Liver (tissue), 9 donors: Measurements from ENCODE around the gene NOCT. TPM values are rescaled to one million over a fixed set of nuclear protein-coding genes. Genes with fewer than 3 reads are reported as not detected.
"Not testable (repeated sequence)": the region's sequence is repeated elsewhere in the genome, so short reads cannot be mapped to it uniquely, and the experiment has no call there.

ENCODE experiments used
- DNase-seq: peaks from one replicate; pipeline ENCODE4 v3.0.0-alpha.2; 2017; ENCODE audit warnings: low spot score
- H3K27ac ChIP-seq, 2 donors: one replicate each; pipeline ENCODE4 v1.7.0; 2013; ENCODE audit warnings: inconsistent platforms in 2 of 2, low read length in 2 of 2, control low read depth in 1 of 2, low read depth in 1 of 2, mild to moderate bottlenecking in 1 of 2
- H3K27me3 ChIP-seq, 4 donors: one replicate each; pipeline versions ENCODE4 v1.6.1 to v1.7.0; 2013; ENCODE audit warnings: low read length in 3 of 4, inconsistent platforms in 1 of 4, mild to moderate bottlenecking in 1 of 4, moderate library complexity in 1 of 4; ENCODE audit not compliant: control insufficient read depth in 4 of 4, insufficient read depth in 4 of 4
- H3K36me3 ChIP-seq, 4 donors: one replicate each; pipeline versions ENCODE4 v1.6.1 to v1.7.0; 2013; ENCODE audit warnings: low read length in 3 of 4, mild to moderate bottlenecking in 3 of 4, low read depth in 1 of 4, moderate library complexity in 1 of 4; ENCODE audit not compliant: control insufficient read depth in 4 of 4, insufficient read depth in 3 of 4
- H3K4me1 ChIP-seq, 4 donors: one replicate each; pipeline versions ENCODE4 v1.6.1 to v1.7.0; 2013; ENCODE audit warnings: low read length in 3 of 4, mild to moderate bottlenecking in 3 of 4, moderate library complexity in 1 of 4; ENCODE audit not compliant: control insufficient read depth in 4 of 4, insufficient read depth in 4 of 4
- H3K4me3 ChIP-seq, 3 donors: one replicate each; pipeline versions ENCODE4 v1.6.1 to v1.7.0; 2013; ENCODE audit warnings: low read length in 3 of 3, control low read depth in 1 of 3, low read depth in 1 of 3, mild to moderate bottlenecking in 1 of 3
- H3K9ac ChIP-seq, 2 donors: one replicate each; pipeline ENCODE4 v1.7.0; 2013; ENCODE audit warnings: low read length in 2 of 2, mild to moderate bottlenecking in 2 of 2, moderate library complexity in 2 of 2, control low read depth in 1 of 2, low read depth in 1 of 2
- H3K9me3 ChIP-seq, 4 donors: one replicate each; pipeline versions ENCODE4 v1.6.1 to v1.7.0; 2013; ENCODE audit warnings: low read length in 3 of 4; ENCODE audit not compliant: control insufficient read depth in 4 of 4
- EGR1 ChIP-seq, 2 donors: IDR thresholded peaks; 2 replicates each; pipeline ENCODE4 v1.6.1; 2016 to 2018; ENCODE audit warnings: antibody characterized with exemption in 2 of 2, low read depth in 2 of 2
- FOXA1 ChIP-seq: IDR thresholded peaks from 2 replicates; pipeline ENCODE4 v1.6.1; 2016; ENCODE audit warnings: antibody characterized with exemption
- GABPA ChIP-seq, 2 donors: IDR thresholded peaks in 1 of 2; conservative IDR thresholded peaks in 1 of 2; 2 replicates each; pipeline ENCODE4 v1.6.1; 2016; ENCODE audit warnings: antibody characterized with exemption in 2 of 2, mild to moderate bottlenecking in 1 of 2, moderate library complexity in 1 of 2
- HNF4A ChIP-seq, 2 donors: conservative IDR thresholded peaks; 2 replicates each; pipeline ENCODE4 v1.6.1; 2016; ENCODE audit warnings: antibody characterized with exemption in 2 of 2, mild to moderate bottlenecking in 2 of 2
- JUND ChIP-seq, 2 donors: IDR thresholded peaks; 2 replicates each; pipeline ENCODE4 v1.6.1; 2016; ENCODE audit warnings: antibody characterized with exemption in 2 of 2
- NR2F2 ChIP-seq: IDR thresholded peaks from 2 replicates; pipeline ENCODE4 v1.6.1; 2016; ENCODE audit warnings: antibody characterized with exemption
- RAD21 ChIP-seq, 2 donors: IDR thresholded peaks; 2 replicates each; pipeline ENCODE4 v1.6.1; 2016; ENCODE audit warnings: antibody characterized with exemption in 2 of 2, mild to moderate bottlenecking in 2 of 2
- SP1 ChIP-seq: IDR thresholded peaks from 2 replicates; pipeline ENCODE4 v1.6.1; 2018; ENCODE audit warnings: antibody characterized with exemption, mild to moderate bottlenecking
- WGBS: extraction: QIAGEN DNeasy Blood & Tissue Kit; methylation state at CpG from one replicate; pipeline ENCODE4 v1.1.7; 2013; 5-methylcytosine and 5-hydroxymethylcytosine counted together
- polyA plus RNA-seq, 2 donors: library from polyadenylated mRNA; stranded (reverse) in 1 of 2; unstranded in 1 of 2; fragments of 200-250 nt in 1 of 2; fragments of >200 nt in 1 of 2; fragmentation: Nextera tagmentation in 1 of 2; extraction: Ambion mirVana in 1 of 2; gene quantifications; one replicate each; pipeline versions ENCODE4 v1.2.1 to v1.2.3, GENCODE V29; 2013 to 2015
- total RNA-seq, 2 donors: library from RNA; depleted of rRNA; stranded (reverse); fragments of >200 nt; gene quantifications; one replicate each; pipeline ENCODE4 v1.2.3, GENCODE V29; 2014
- TF ChIP-seq, protein P1 (sequence below): IDR thresholded peaks from 2 replicates; pipeline ENCODE4 v1.6.1; 2016; ENCODE audit warnings: antibody characterized with exemption
- TF ChIP-seq, protein P2 (sequence below): IDR thresholded peaks from 2 replicates; pipeline ENCODE4 v1.6.1; 2016; ENCODE audit warnings: antibody characterized with exemption
- TF ChIP-seq, protein P3 (sequence below): fragments of 150-350 bp; IDR thresholded peaks from 2 replicates; pipeline ENCODE4 v1.5.1; 2017; ENCODE audit warnings: improper control_type of control experiment, low read depth, low read length; ENCODE audit not compliant: missing input control
- TF ChIP-seq, protein P4 (sequence below): IDR thresholded peaks from 2 replicates; pipeline ENCODE4 v1.6.1; 2016; ENCODE audit warnings: antibody characterized with exemption
- TF ChIP-seq, protein P5 (sequence below): IDR thresholded peaks from 2 replicates; pipeline ENCODE4 v1.6.1; 2016; ENCODE audit warnings: antibody characterized with exemption, mild to moderate bottlenecking
- donor health status: healthy.
- donor health status: healthy.
- donor health status: healthy.
- donor health status: healthy.
- donor health status: healthy.

The NOCT gene
- total and polyA plus RNA-seq, 4 donors: 2.8 to 11.9 (median 4.3) TPM

DNA sequence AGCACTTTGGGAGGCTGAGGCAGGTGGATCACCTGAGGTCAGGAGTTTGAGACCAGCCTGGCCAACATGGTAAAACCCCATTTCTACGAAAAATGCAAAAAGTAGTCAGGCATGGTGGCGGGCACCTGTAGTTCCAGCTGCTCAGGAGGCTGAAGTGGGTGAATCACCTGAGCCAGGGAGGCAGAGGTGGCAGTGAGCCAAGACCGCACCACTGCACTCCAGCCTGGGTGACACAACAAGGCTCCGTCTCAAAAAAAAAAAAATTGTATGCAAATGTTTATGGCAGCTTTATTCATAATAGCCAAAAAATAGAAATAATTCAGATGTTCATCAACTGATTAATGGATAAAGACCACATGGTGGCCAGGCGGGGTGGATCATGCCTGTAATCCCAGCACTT lies 9.8 kb upstream of the NOCT start:
- WGBS: 94% methylated on average over 5 of the region's 5 CpGs
- H3K4me1 ChIP-seq: peaks cover 0 to 6% (median 1%) of the 10 kb centered on the region in 4 donors
- no peak overlapping the region for H3K27ac ChIP-seq
- no peaks in the 10 kb centered on the region for H3K27me3 ChIP-seq
- no peak overlapping the region for H3K4me3 ChIP-seq
- H3K9me3 ChIP-seq: peaks cover 0 to 4% (median 0%) of the 10 kb centered on the region in 4 donors
- DNase-seq: no peak
- TF ChIP-seq, protein P1, sequence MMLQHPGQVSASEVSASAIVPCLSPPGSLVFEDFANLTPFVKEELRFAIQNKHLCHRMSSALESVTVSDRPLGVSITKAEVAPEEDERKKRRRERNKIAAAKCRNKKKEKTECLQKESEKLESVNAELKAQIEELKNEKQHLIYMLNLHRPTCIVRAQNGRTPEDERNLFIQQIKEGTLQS: no peak
- TF ChIP-seq, protein P2, sequence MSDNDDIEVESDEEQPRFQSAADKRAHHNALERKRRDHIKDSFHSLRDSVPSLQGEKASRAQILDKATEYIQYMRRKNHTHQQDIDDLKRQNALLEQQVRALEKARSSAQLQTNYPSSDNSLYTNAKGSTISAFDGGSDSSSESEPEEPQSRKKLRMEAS: no peak
- TF ChIP-seq JUND (IDR thresholded peaks at IDR 0.05) (no peak), HNF4A (conservative IDR thresholded peaks at IDR 0.05) (no peak), FOXA1 (no peak), NR2F2 (no peak), SP1 (no peak), RAD21 (IDR thresholded peaks at IDR 0.05) (no peak), GABPA (IDR thresholded peaks at IDR 0.05 in 1 of 2, conservative IDR thresholded peaks at IDR 0.05 in 1 of 2) (no peak)
- TF ChIP-seq, protein P3, sequence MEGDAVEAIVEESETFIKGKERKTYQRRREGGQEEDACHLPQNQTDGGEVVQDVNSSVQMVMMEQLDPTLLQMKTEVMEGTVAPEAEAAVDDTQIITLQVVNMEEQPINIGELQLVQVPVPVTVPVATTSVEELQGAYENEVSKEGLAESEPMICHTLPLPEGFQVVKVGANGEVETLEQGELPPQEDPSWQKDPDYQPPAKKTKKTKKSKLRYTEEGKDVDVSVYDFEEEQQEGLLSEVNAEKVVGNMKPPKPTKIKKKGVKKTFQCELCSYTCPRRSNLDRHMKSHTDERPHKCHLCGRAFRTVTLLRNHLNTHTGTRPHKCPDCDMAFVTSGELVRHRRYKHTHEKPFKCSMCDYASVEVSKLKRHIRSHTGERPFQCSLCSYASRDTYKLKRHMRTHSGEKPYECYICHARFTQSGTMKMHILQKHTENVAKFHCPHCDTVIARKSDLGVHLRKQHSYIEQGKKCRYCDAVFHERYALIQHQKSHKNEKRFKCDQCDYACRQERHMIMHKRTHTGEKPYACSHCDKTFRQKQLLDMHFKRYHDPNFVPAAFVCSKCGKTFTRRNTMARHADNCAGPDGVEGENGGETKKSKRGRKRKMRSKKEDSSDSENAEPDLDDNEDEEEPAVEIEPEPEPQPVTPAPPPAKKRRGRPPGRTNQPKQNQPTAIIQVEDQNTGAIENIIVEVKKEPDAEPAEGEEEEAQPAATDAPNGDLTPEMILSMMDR: no peak
- TF ChIP-seq, protein P4, sequence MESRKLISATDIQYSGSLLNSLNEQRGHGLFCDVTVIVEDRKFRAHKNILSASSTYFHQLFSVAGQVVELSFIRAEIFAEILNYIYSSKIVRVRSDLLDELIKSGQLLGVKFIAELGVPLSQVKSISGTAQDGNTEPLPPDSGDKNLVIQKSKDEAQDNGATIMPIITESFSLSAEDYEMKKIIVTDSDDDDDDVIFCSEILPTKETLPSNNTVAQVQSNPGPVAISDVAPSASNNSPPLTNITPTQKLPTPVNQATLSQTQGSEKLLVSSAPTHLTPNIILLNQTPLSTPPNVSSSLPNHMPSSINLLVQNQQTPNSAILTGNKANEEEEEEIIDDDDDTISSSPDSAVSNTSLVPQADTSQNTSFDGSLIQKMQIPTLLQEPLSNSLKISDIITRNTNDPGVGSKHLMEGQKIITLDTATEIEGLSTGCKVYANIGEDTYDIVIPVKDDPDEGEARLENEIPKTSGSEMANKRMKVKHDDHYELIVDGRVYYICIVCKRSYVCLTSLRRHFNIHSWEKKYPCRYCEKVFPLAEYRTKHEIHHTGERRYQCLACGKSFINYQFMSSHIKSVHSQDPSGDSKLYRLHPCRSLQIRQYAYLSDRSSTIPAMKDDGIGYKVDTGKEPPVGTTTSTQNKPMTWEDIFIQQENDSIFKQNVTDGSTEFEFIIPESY: no peak
- no peaks in the 10 kb centered on the region for H3K36me3 ChIP-seq
- no peak overlapping the region for H3K9ac ChIP-seq

DNA sequence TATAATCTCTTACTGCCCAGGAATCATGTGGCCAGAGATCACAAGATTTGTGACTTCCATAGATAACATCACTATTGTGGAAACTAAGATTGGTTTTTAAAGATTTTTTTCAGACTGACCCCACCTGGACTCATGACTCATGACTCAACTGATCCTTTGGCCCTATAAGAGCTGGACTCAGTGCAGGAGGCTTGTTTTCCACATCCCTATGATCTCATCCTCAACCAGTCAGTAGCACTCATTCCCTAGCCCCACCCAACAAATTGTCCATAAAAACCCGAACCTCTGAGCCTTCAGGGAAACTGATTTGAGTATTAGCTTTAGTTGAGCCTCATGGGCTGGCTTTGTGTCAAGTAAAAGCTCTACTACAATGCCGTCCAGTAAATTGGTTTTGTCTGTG lies 7.9 kb upstream of the NOCT start:
- TF ChIP-seq, protein P3: no peak
- TF ChIP-seq, protein P5, sequence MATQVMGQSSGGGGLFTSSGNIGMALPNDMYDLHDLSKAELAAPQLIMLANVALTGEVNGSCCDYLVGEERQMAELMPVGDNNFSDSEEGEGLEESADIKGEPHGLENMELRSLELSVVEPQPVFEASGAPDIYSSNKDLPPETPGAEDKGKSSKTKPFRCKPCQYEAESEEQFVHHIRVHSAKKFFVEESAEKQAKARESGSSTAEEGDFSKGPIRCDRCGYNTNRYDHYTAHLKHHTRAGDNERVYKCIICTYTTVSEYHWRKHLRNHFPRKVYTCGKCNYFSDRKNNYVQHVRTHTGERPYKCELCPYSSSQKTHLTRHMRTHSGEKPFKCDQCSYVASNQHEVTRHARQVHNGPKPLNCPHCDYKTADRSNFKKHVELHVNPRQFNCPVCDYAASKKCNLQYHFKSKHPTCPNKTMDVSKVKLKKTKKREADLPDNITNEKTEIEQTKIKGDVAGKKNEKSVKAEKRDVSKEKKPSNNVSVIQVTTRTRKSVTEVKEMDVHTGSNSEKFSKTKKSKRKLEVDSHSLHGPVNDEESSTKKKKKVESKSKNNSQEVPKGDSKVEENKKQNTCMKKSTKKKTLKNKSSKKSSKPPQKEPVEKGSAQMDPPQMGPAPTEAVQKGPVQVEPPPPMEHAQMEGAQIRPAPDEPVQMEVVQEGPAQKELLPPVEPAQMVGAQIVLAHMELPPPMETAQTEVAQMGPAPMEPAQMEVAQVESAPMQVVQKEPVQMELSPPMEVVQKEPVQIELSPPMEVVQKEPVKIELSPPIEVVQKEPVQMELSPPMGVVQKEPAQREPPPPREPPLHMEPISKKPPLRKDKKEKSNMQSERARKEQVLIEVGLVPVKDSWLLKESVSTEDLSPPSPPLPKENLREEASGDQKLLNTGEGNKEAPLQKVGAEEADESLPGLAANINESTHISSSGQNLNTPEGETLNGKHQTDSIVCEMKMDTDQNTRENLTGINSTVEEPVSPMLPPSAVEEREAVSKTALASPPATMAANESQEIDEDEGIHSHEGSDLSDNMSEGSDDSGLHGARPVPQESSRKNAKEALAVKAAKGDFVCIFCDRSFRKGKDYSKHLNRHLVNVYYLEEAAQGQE: no peak
- no peak for TF ChIP-seq EGR1 (IDR thresholded peaks at IDR 0.05; ENCODE audit: low read depth in 2 of 2)
- TF ChIP-seq SP1: no peak
- TF ChIP-seq RAD21 (IDR thresholded peaks at IDR 0.05): no peak
- TF ChIP-seq, protein P4: no peak
- no peak for TF ChIP-seq FOXA1
- TF ChIP-seq NR2F2: no peak
- no peak for TF ChIP-seq HNF4A (conservative IDR thresholded peaks at IDR 0.05)
- H3K4me3 ChIP-seq: no peak overlapping the region
- H3K4me1 ChIP-seq: peaks cover 0 to 9% (median 1%) of the 10 kb centered on the region in 4 donors
- no peak overlapping the region for H3K9ac ChIP-seq
- H3K27me3 ChIP-seq: no peaks in the 10 kb centered on the region
- DNase-seq: no peak
- H3K27ac ChIP-seq: no peak overlapping the region
- H3K9me3 ChIP-seq: peaks cover 0 to 4% (median 0%) of the 10 kb centered on the region in 4 donors
- 95% methylated on average over 2 of the region's 2 CpGs for WGBS
- H3K36me3 ChIP-seq: no peaks in the 10 kb centered on the region

DNA sequence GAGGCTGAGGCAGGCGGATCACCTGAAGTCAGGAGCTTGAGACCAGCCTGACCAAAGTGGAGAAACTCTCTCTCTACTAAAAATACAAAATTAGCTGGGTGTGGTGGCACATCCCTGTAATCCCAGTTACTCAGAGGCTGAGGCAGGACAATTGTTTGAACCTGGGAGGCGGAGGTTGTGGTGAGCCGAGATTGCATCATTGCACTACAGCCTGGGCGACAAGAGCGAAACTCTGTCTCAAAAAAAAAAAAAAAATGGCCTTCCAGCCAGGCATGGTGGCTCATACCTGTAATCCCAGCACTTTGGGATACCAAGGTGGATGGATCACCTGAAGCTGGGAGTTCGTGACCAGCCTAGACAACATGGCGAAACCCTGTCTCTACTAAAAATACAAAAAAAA lies 7.3 kb upstream of the NOCT start:
- not testable (repeated sequence) for DNase-seq, H3K9ac ChIP-seq, H3K27me3 ChIP-seq, H3K27ac ChIP-seq, H3K4me3 ChIP-seq, H3K36me3 ChIP-seq, H3K4me1 ChIP-seq, H3K9me3 ChIP-seq
- 96% methylated on average over 7 of the region's 7 CpGs for WGBS
